Measurements from ENCODE around the gene N4BP2.
"Not testable (repeated sequence)": the region's sequence is repeated elsewhere in the genome, so short reads cannot be mapped to it uniquely, and the experiment has no call there.

Gene N4BP2

DNA sequence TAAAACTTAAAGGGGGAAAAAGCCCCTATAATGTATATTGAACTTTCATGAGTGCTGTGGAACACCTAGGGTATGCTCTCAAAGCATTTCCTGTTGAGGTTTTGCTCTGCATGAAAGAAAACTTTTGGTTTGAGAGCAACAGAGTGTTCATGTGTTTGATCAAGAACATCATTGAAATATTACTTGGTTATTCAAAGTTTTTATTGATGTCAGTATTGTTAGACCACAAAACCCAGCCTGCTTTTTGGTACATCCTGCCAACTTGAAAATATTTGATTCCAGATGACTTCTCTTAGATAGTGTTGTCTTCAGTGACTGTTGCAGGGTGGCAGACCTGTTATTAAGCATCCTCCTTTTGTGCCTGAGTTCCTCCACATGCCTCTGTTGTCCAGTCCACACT, 68.0 kb downstream of the N4BP2 start:
- no peak overlapping the region for H3K4me3 ChIP-seq (ENCODE audit: low read depth, low read length)
- ChIA-PET CTCF (no interaction called here), POLR2A (no interaction called here)
- TF ChIP-seq, protein P1, sequence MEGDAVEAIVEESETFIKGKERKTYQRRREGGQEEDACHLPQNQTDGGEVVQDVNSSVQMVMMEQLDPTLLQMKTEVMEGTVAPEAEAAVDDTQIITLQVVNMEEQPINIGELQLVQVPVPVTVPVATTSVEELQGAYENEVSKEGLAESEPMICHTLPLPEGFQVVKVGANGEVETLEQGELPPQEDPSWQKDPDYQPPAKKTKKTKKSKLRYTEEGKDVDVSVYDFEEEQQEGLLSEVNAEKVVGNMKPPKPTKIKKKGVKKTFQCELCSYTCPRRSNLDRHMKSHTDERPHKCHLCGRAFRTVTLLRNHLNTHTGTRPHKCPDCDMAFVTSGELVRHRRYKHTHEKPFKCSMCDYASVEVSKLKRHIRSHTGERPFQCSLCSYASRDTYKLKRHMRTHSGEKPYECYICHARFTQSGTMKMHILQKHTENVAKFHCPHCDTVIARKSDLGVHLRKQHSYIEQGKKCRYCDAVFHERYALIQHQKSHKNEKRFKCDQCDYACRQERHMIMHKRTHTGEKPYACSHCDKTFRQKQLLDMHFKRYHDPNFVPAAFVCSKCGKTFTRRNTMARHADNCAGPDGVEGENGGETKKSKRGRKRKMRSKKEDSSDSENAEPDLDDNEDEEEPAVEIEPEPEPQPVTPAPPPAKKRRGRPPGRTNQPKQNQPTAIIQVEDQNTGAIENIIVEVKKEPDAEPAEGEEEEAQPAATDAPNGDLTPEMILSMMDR (IDR thresholded peaks at IDR 0.05; ENCODE audit: insufficient read depth, low read length, missing control alignments) = no peak
- DNase-seq (ENCODE audit: low read depth, low spot score) = no peak

DNA sequence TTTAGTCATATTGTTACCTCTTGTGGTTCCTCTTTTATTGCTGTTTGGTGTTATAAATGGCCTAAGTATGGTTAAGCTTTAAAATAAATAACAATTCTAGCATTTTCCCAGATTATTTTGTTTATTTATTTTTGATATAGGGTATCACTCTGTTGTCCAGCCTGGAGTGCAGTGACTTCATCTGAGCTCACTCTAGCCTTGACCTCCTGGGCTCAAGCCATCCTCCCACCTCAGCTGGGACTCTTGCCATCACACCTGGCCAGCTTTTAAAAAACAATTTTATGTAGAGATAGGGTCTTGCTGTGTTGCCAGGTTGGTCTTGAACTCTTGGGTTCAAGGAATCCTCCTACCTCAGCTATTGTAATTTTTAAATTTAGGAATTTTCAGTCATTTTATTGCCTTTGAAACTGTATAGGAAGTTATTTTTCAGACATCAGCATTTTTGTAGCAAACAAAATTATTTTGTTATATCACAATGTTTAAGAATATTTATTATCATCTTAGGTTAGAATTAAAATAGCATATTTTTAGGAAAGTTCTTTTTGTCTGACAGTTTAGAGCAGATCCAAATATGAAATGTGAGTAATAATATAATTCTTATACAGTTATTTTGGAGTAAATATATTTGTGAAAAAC, 73.9 kb downstream of the N4BP2 start:
- CTCF ChIA-PET = interaction anchor here (1.1 kb wide), 1 partner anchor 179 kb away, joined by 5 read pairs; no protein-coding TSS in a partner anchor
- POLR2A ChIA-PET = no interaction called here
- DNase-seq (ENCODE audit: low read depth, low spot score) = no peak
- TF ChIP-seq, protein P1 (IDR thresholded peaks at IDR 0.05; ENCODE audit: insufficient read depth, low read length, missing control alignments) = no peak
- no peak overlapping the region for H3K4me3 ChIP-seq (ENCODE audit: low read depth, low read length)

DNA sequence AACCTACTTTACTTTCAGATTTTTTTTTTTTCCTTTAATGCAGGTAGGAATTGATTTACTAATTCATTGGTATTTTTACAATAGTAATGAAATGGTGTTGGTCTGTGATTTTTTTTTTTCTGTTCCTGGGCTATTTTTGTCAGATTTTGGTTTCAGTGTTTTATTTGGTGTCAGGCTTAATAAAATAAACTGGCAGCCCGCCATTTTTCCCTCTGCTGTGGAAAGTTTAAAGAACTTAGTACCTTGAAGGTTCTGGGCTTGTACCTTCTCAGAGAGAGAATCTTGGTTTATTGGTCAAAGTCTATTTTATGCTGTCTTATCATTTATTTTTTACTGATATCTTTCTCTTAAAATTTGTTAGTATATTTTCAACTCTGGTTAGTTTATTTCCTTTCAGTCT, 76.2 kb downstream of the N4BP2 start:
- no peak overlapping the region for H3K4me3 ChIP-seq (ENCODE audit: low read depth, low read length)
- TF ChIP-seq, protein P1 (IDR thresholded peaks at IDR 0.05; ENCODE audit: insufficient read depth, low read length, missing control alignments) = no peak
- ChIA-PET POLR2A (interaction anchor here (0.7 to 1.2 kb wide), 2 partner anchors 11 to 184 kb away, joined by 3 to 4 read pairs; no protein-coding TSS in a partner anchor), CTCF (interaction anchor here (0.9 to 1.1 kb wide), 2 partner anchors 11 to 17 kb away, joined by 3 read pairs; no protein-coding TSS in a partner anchor)
- no peak for DNase-seq (ENCODE audit: low read depth, low spot score)

DNA sequence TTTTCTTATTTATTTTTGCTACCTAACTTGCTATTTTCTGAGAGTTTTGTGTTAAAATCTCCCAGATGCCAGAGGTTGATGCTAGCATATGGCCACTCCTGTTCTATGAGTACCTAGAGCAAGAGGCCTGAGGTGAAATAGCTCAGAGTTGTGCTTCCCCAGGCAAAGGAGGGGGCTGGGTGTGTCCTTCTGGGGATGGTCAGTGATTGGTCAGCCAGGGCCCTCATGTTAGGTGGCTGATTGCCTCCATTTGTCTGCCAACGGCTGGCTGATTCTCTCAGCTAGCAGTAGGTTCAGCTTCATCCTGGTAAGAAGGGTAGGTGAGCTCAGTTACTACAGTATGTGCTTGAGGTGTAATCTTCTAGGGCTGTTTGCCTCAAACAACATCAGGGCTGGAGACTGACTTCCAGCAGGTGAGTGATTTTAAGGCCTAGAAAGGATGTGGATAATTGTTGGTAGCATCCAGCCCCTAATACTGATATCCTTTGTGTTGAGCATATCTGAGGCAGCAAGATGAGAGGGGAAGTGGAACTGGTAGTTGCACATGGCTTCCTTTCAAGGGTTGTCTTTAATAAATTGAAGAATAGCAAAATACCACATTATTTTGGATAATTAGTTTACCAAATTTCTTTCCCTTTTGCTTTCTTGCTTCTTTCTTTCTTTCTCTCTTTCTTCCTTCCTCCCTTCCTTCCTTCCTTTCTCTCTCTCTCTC, 77.7 kb downstream of the N4BP2 start:
- H3K4me3 ChIP-seq (ENCODE audit: low read depth, low read length) = no peak overlapping the region
- CTCF ChIA-PET = no interaction called here
- POLR2A ChIA-PET = no interaction called here
- DNase-seq (ENCODE audit: low read depth, low spot score) = no peak
- TF ChIP-seq, protein P1 (IDR thresholded peaks at IDR 0.05; ENCODE audit: insufficient read depth, low read length, missing control alignments) = no peak

DNA sequence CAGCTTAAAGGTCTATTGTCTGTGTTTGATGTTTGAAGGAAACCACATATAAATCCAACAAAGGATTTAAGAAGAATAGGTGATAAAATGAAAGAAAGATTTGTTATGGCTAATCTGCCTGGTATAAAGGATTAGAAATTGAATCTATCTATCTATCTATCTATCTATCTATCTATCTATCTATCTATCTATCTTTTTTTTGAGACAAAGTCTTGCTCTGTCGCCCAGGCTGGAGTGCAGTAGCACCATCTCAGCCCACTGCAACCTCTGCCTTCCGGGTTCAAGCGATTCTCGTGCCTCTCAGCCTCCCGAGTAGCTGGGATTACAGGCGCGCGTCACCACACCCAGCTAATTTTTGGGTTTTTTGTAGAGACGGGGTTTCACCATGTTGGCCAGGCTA, 79.6 kb downstream of the N4BP2 start:
- CTCF ChIA-PET; H3K4me3 ChIP-seq (ENCODE audit: low read depth, low read length); DNase-seq (ENCODE audit: low read depth, low spot score); POLR2A ChIA-PET: not testable (repeated sequence)

DNA sequence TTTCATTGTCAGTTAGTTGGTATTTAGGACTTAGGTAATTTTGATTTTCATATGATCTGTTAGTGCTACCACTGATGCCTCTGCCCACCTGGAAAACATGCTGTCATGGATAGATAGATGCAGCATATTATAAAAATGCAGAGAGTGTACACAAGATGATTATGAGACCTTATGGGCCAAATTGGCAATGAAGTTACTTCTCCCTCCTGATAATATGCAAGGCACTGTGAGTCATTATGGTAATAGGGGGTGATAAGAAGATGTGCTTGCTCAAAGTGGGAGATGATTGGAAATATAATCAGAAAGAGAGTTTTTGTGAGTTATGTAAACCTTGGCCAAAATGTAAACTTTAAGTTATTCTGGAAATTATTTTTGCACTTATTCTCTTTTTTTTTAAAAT, 83.5 kb downstream of the N4BP2 start:
- CTCF ChIA-PET = no interaction called here
- TF ChIP-seq, protein P1 (IDR thresholded peaks at IDR 0.05; ENCODE audit: insufficient read depth, low read length, missing control alignments) = no peak
- DNase-seq (ENCODE audit: low read depth, low spot score) = no peak
- POLR2A ChIA-PET = no interaction called here
- H3K4me3 ChIP-seq (ENCODE audit: low read depth, low read length) = no peak overlapping the region

DNA sequence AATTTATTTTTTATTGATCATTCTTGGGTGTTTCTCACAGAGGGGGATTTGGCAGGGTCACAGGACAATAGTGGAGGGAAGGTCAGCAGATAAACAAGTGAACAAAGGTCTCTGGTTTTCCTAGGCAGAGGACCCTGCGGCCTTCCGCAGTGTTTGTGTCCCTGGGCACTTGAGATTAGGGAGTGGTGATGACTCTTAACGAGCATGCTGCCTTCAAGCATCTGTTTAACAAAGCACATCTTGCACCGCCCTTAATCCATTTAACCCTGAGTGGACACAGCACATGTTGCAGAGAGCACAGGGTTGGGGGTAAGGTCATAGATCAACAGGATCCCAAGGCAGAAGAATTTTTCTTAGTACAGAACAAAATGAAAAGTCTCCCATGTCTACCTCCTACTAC, 83.9 kb downstream of the N4BP2 start:
- CTCF ChIA-PET; DNase-seq (ENCODE audit: low read depth, low spot score); H3K4me3 ChIP-seq (ENCODE audit: low read depth, low read length); POLR2A ChIA-PET: not testable (repeated sequence)
